ENCODE data around the gene NID1.
A peak's percentile ranks its signal among the peaks of the same experiment; 100 is the strongest.

The NID1 gene

GRCh38 chr1:235953801-235954200, 111.1 kb downstream of the NID1 start:
- no peak overlapping the region for H2AFZ ChIP-seq (ENCODE audit: low read depth)
- H3K4me2 ChIP-seq = no peak overlapping the region
- H4K20me1 ChIP-seq (ENCODE audit: insufficient read depth) = no peaks in the 10 kb centered on the region
- no peaks in the 10 kb centered on the region for H3K79me2 ChIP-seq (ENCODE audit: insufficient read depth, low read depth)
- no peaks in the 10 kb centered on the region for H3K27me3 ChIP-seq (ENCODE audit: insufficient read depth, low read depth)
- H3K9ac ChIP-seq = no peak overlapping the region
- H3K36me3 ChIP-seq (ENCODE audit: insufficient read depth) = no peaks in the 10 kb centered on the region
- no peak for TF ChIP-seq CTCF (conservative IDR thresholded peaks at IDR 0.05; ENCODE audit: low read depth, low read length)
- peaks cover 10% of the 10 kb centered on the region for H3K4me1 ChIP-seq (ENCODE audit: low read depth, poor library complexity, severe bottlenecking)
- H3K4me3 ChIP-seq (IDR thresholded peaks at IDR 0.05; ENCODE audit: insufficient read depth, low read depth, low read length) = no peak overlapping the region
- H3K27ac ChIP-seq = no peak overlapping the region

GRCh38 chr1:235952950-235953615, 111.8 kb downstream of the NID1 start:
- no peaks in the 10 kb centered on the region for H4K20me1 ChIP-seq (ENCODE audit: insufficient read depth)
- H3K4me2 ChIP-seq = 0 out of 2 replicates have a peak overlapping the region, but pooled peaks have one; percentile 10

GRCh38 chr1:235951661-235952060, 113.2 kb downstream of the NID1 start:
- no peak for TF ChIP-seq CTCF (conservative IDR thresholded peaks at IDR 0.05; ENCODE audit: low read depth, low read length)
- no peak overlapping the region for H3K4me3 ChIP-seq (IDR thresholded peaks at IDR 0.05; ENCODE audit: insufficient read depth, low read depth, low read length)
- no peaks in the 10 kb centered on the region for H3K27me3 ChIP-seq (ENCODE audit: insufficient read depth, low read depth)
- no peak overlapping the region for H3K4me2 ChIP-seq
- no peaks in the 10 kb centered on the region for H3K79me2 ChIP-seq (ENCODE audit: insufficient read depth, low read depth)
- no peaks in the 10 kb centered on the region for H3K36me3 ChIP-seq (ENCODE audit: insufficient read depth)
- H3K27ac ChIP-seq = no peak overlapping the region
- no peaks in the 10 kb centered on the region for H4K20me1 ChIP-seq (ENCODE audit: insufficient read depth)
- no peak overlapping the region for H2AFZ ChIP-seq (ENCODE audit: low read depth)
- no peak overlapping the region for H3K9ac ChIP-seq
- H3K4me1 ChIP-seq (ENCODE audit: low read depth, poor library complexity, severe bottlenecking) = peaks cover 12% of the 10 kb centered on the region

More at GRCh38 chr1:235952950-235953615, 111.8 kb downstream of the NID1 start:
- Histone ChIP-seq H3K9ac (no peak overlapping the region), H3K79me2 (ENCODE audit: insufficient read depth, low read depth) (no peaks in the 10 kb centered on the region), H3K4me1 (ENCODE audit: low read depth, poor library complexity, severe bottlenecking) (peaks cover 10% of the 10 kb centered on the region), H3K27ac (no peak overlapping the region), H3K36me3 (ENCODE audit: insufficient read depth) (no peaks in the 10 kb centered on the region), H3K27me3 (ENCODE audit: insufficient read depth, low read depth) (no peaks in the 10 kb centered on the region), H2AFZ (ENCODE audit: low read depth) (no peak overlapping the region), H3K4me3 (IDR thresholded peaks at IDR 0.05; ENCODE audit: insufficient read depth, low read depth, low read length) (no peak overlapping the region)
- TF ChIP-seq CTCF (conservative IDR thresholded peaks at IDR 0.05; ENCODE audit: low read depth, low read length) = no peak

GRCh38 chr1:235950318-235950717, 114.6 kb downstream of the NID1 start:
- H2AFZ ChIP-seq (ENCODE audit: low read depth) = no peak overlapping the region
- TF ChIP-seq CTCF (conservative IDR thresholded peaks at IDR 0.05; ENCODE audit: low read depth, low read length) = no peak
- no peaks in the 10 kb centered on the region for H3K36me3 ChIP-seq (ENCODE audit: insufficient read depth)
- no peaks in the 10 kb centered on the region for H3K79me2 ChIP-seq (ENCODE audit: insufficient read depth, low read depth)
- H3K4me2 ChIP-seq = no peak overlapping the region
- H3K9ac ChIP-seq = no peak overlapping the region
- H3K27ac ChIP-seq = no peak overlapping the region
- H4K20me1 ChIP-seq (ENCODE audit: insufficient read depth) = no peaks in the 10 kb centered on the region
- H3K27me3 ChIP-seq (ENCODE audit: insufficient read depth, low read depth) = no peaks in the 10 kb centered on the region
- peaks cover 18% of the 10 kb centered on the region for H3K4me1 ChIP-seq (ENCODE audit: low read depth, poor library complexity, severe bottlenecking)
- H3K4me3 ChIP-seq (IDR thresholded peaks at IDR 0.05; ENCODE audit: insufficient read depth, low read depth, low read length) = no peak overlapping the region
